Lower lobe of right lung (tissue), 2 donors: ENCODE results near the gene ASCC3. TPM values are rescaled to one million over a fixed set of nuclear protein-coding genes. Genes with fewer than 3 reads are reported as not detected.

Experiments
- ATAC-seq, 2 donors: fragments of 200-7000 bp; cut with Tn5 transposase; one replicate each; pipeline ENCODE4 v1.9.1; 2020 to 2022; ENCODE audit warnings: mild to moderate bottlenecking in 2 of 2, moderate library complexity in 2 of 2
- DNase-seq: peaks from one replicate; pipeline ENCODE4 v3.0.0-alpha.2; 2020
- H3K27ac ChIP-seq: fragments of 200-600 bp; one replicate; pipeline ENCODE4 v1.8.0; 2022
- H3K27me3 ChIP-seq: fragments of 200-600 bp; one replicate; pipeline ENCODE4 v1.8.0; 2022; ENCODE audit warnings: low read depth
- H3K36me3 ChIP-seq: fragments of 200-600 bp; one replicate; pipeline ENCODE4 v1.8.0; 2022; ENCODE audit warnings: mild to moderate bottlenecking
- H3K4me1 ChIP-seq: fragments of 200-600 bp; one replicate; pipeline ENCODE4 v1.8.0; 2022
- H3K4me3 ChIP-seq: fragments of 200-600 bp; one replicate; pipeline ENCODE4 v1.8.0; 2022; ENCODE audit warnings: mild to moderate bottlenecking
- H3K9me3 ChIP-seq: fragments of 200-600 bp; one replicate; pipeline ENCODE4 v1.8.0; 2022
- intact Hi-C: fragments of 100-400 bp; cut with DNase I; formaldehyde crosslinking; loops from one replicate; pipeline ENCODE4 v1.11.0; 2022
- total RNA-seq: library from RNA; stranded (reverse); fragmentation: NEBNext Ultra II Directional; extraction: Animal tissue kit (Norgen Biotek cat#: 25700); gene quantifications from one replicate; pipeline ENCODE4 v1.2.1, GENCODE V29; 2021
- TF ChIP-seq, protein P1 (sequence below): fragments of 200-600 bp; IDR thresholded peaks from one replicate; pipeline ENCODE4 v1.8.0; 2022; ENCODE audit warnings: antibody characterized with exemption, mild to moderate bottlenecking
- donor health status: DM: no; HTN: yes; CAD: no; lungs with severe emphysema.

ASCC3 gene
- total RNA-seq, 1 donor from 2014 or later = 34.8 TPM

DNA sequence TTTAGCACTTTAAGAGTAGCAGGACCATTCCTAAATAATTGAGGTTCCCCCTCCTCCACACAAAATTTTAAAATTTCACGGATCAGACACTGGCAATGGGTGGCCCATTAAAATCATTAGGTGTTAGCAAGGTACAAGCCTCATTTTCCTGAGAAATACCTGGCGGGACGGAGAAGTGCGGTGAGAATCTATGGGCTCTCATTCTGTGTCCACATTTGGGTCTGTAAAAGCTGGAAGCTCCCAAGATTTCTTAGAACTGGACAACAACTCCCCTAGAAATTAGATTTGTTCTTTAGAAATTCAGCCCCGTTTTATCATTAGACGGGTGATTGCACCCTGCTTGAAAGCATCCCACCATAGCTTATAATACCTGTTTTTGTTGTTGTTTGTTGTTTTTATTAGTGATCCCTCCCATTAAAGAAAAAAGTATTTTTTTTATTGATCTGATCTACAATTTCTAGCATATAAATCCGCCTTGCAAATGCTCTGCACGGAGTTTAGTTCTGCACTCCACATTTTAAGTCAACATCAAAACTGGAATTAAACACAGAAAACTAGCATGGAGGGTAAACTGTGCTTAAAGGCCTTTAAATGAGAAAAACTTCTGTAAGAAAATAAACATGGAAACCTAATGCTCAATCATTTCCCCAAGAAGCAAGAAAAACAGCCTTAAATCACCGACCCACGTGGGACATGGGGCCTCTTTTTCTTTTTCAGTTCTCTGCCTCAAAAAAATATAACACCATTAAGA, 422.1 kb downstream of the ASCC3 start:
- intact Hi-C loops = no loop called here
- Histone ChIP-seq H3K27ac (no peak overlapping the region), H3K4me1 (peaks cover 2% of the 10 kb centered on the region), H3K4me3 (no peak overlapping the region), H3K36me3 (no peaks in the 10 kb centered on the region), H3K27me3 (peaks cover 100% of the 10 kb centered on the region), H3K9me3 (no peaks in the 10 kb centered on the region)
- DNase-seq = no peak
- ATAC-seq = no peak
- TF ChIP-seq, protein P1, sequence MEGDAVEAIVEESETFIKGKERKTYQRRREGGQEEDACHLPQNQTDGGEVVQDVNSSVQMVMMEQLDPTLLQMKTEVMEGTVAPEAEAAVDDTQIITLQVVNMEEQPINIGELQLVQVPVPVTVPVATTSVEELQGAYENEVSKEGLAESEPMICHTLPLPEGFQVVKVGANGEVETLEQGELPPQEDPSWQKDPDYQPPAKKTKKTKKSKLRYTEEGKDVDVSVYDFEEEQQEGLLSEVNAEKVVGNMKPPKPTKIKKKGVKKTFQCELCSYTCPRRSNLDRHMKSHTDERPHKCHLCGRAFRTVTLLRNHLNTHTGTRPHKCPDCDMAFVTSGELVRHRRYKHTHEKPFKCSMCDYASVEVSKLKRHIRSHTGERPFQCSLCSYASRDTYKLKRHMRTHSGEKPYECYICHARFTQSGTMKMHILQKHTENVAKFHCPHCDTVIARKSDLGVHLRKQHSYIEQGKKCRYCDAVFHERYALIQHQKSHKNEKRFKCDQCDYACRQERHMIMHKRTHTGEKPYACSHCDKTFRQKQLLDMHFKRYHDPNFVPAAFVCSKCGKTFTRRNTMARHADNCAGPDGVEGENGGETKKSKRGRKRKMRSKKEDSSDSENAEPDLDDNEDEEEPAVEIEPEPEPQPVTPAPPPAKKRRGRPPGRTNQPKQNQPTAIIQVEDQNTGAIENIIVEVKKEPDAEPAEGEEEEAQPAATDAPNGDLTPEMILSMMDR = no peak
